ENCODE results near the gene HERC2. TPM values are rescaled to one million over a fixed set of nuclear protein-coding genes. Genes with fewer than 3 reads are reported as not detected.

The HERC2 gene
- total RNA-seq, 2 donors from 2014 or later, result 65.1 to 69.8 TPM

- WGBS, result 90% methylated on average over 12 of the region's 12 CpGs
- Histone ChIP-seq H3K36me3 (peaks cover 0 to 3% of the 10 kb centered on the region in 2 donors), H3K27ac (no peak overlapping the region), H3K27me3 (replicated peaks; ENCODE audit: insufficient read depth) (no peaks in the 10 kb centered on the region), H3K9me3 (no peaks in the 10 kb centered on the region), H3K4me1 (replicated peaks) (no peaks in the 10 kb centered on the region), H3K4me3 (no peak overlapping the region)
- intact Hi-C loops (cut with DNase I), result no loop called here
- no peak for DNase-seq (ENCODE audit: low spot score)
- TF ChIP-seq POLR2A (IDR thresholded peaks at IDR 0.05) (no peak), POLR2AphosphoS5 (IDR thresholded peaks at IDR 0.05) (no peak), CTCF (IDR thresholded peaks at IDR 0.05) (no peak)
Measured at GRCh38 chr15:28117432-28117990, 204.5 kb downstream of the HERC2 start.

GRCh38 chr15:28116521-28117431 lies 205.2 kb downstream of the HERC2 start:
- intact Hi-C loops (cut with DNase I), result no loop called here
- WGBS, result 92% methylated on average over 36 of the region's 42 CpGs
- no peak for DNase-seq (ENCODE audit: low spot score)
- Histone ChIP-seq H3K27me3 (replicated peaks; ENCODE audit: insufficient read depth) (no peaks in the 10 kb centered on the region), H3K4me3 (no peak overlapping the region), H3K27ac (no peak overlapping the region), H3K4me1 (replicated peaks) (no peaks in the 10 kb centered on the region), H3K36me3 (peaks cover 0 to 7% of the 10 kb centered on the region in 2 donors), H3K9me3 (no peaks in the 10 kb centered on the region)
- TF ChIP-seq CTCF (IDR thresholded peaks at IDR 0.05) (no peak), POLR2AphosphoS5 (IDR thresholded peaks at IDR 0.05) (no peak), POLR2A (IDR thresholded peaks at IDR 0.05) (no peak)

GRCh38 chr15:28115871-28116270 lies 206.1 kb downstream of the HERC2 start:
- no peak for TF ChIP-seq CTCF (IDR thresholded peaks at IDR 0.05)
- TF ChIP-seq POLR2A (IDR thresholded peaks at IDR 0.05), result no peak
- no peak for TF ChIP-seq POLR2AphosphoS5 (IDR thresholded peaks at IDR 0.05)
- Histone ChIP-seq H3K9me3 (no peaks in the 10 kb centered on the region), H3K27ac (no peak overlapping the region), H3K36me3 (peaks cover 0 to 9% of the 10 kb centered on the region in 2 donors), H3K27me3 (replicated peaks; ENCODE audit: insufficient read depth) (no peaks in the 10 kb centered on the region), H3K4me3 (no peak overlapping the region), H3K4me1 (replicated peaks) (no peaks in the 10 kb centered on the region)
- intact Hi-C loops (cut with DNase I), result no loop called here
- 89% methylated on average over 13 of the region's 13 CpGs for whole genome bisulfite sequencing
- no peak for DNase-seq (ENCODE audit: low spot score)

GRCh38 chr15:28114721-28115622 lies 207.0 kb downstream of the HERC2 start:
- H3K4me3 ChIP-seq, result no peak overlapping the region
- intact Hi-C loops (cut with DNase I), result no loop called here
- H3K36me3 ChIP-seq, result peaks cover 0 to 9% of the 10 kb centered on the region in 2 donors
- no peaks in the 10 kb centered on the region for H3K4me1 ChIP-seq (replicated peaks)
- WGBS, result 88% methylated on average over 23 of the region's 23 CpGs
- H3K27me3 ChIP-seq (replicated peaks; ENCODE audit: insufficient read depth), result no peaks in the 10 kb centered on the region
- H3K27ac ChIP-seq, result no peak overlapping the region
- TF ChIP-seq POLR2AphosphoS5 (IDR thresholded peaks at IDR 0.05), result no peak
- TF ChIP-seq CTCF (IDR thresholded peaks at IDR 0.05), result no peak
- no peak for TF ChIP-seq POLR2A (IDR thresholded peaks at IDR 0.05)
- no peaks in the 10 kb centered on the region for H3K9me3 ChIP-seq
- no peak for DNase-seq (ENCODE audit: low spot score)
